Sigmoid colon (tissue), 3 donors: ENCODE measurements around the gene NUDC.
"Not testable (repeated sequence)": the region's sequence is repeated elsewhere in the genome, so short reads cannot be mapped to it uniquely, and the experiment has no call there.

Experiments used
- POLR2A ChIP-seq, 2 donors: fragments of 450-650 bp; IDR thresholded peaks; one replicate each; pipeline ENCODE4 v1.6.1; 2016; ENCODE audit warnings: antibody characterized with exemption in 2 of 2, mild to moderate bottlenecking in 2 of 2, moderate library complexity in 2 of 2
- TF ChIP-seq, protein P1 (sequence below), 4 experiments: fragments of 450-650 bp in 3 of 4; fragments of 200-600 bp in 1 of 4; IDR thresholded peaks; one replicate each; pipeline ENCODE4 v1.5.1; 2016 to 2019; ENCODE audit warnings: antibody characterized with exemption in 4 of 4, mild to moderate bottlenecking in 3 of 4, moderate library complexity in 2 of 4

DNA sequence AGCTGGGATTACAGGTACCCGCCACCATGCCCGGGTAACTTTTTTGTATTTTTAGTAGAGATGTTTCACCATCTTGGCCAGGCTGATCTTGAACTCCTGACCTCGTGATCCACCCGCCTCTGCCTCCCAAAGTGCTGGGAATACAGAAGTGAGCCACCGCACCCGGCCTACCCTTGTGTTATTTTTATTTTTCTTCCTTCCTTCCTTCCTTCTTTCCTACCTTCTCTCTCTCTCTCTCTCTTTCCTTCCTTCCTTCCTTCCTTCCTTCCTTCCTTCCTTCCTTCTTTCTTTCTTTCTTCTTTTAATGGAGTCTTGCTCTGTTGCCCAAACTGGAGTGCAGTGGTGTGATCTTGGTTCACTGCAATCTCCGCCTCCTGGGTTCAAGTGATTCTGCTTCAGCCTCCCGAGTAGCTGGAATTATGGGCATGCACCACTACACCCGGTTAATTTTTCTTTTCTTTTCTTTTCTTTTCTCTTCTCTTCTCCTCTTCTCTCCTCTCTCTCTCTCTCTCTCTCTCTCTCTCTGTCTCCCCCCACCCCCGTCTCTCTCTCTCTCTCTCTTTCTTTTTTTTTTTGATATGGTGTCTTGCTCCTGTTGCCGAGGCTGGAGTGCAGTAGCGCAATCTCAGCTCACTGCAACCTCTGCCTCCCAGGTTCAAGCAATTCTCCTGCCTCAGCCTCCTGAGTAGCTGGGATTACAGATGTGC is 68.0 kb downstream of the NUDC start:
- TF ChIP-seq, protein P1, sequence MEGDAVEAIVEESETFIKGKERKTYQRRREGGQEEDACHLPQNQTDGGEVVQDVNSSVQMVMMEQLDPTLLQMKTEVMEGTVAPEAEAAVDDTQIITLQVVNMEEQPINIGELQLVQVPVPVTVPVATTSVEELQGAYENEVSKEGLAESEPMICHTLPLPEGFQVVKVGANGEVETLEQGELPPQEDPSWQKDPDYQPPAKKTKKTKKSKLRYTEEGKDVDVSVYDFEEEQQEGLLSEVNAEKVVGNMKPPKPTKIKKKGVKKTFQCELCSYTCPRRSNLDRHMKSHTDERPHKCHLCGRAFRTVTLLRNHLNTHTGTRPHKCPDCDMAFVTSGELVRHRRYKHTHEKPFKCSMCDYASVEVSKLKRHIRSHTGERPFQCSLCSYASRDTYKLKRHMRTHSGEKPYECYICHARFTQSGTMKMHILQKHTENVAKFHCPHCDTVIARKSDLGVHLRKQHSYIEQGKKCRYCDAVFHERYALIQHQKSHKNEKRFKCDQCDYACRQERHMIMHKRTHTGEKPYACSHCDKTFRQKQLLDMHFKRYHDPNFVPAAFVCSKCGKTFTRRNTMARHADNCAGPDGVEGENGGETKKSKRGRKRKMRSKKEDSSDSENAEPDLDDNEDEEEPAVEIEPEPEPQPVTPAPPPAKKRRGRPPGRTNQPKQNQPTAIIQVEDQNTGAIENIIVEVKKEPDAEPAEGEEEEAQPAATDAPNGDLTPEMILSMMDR (IDR thresholded peaks at IDR 0.05): not testable (repeated sequence)
- TF ChIP-seq POLR2A (IDR thresholded peaks at IDR 0.05): not testable (repeated sequence)
